IPS-NIHi7 (cell line): Measurements from ENCODE around the gene DICER1.

Experiments
- DNase-seq: peaks from one replicate; pipeline ENCODE4 v3.0.0; 2012; ENCODE audit warnings: mixed read lengths; ENCODE audit errors: extremely low spot score

Gene DICER1

DNA sequence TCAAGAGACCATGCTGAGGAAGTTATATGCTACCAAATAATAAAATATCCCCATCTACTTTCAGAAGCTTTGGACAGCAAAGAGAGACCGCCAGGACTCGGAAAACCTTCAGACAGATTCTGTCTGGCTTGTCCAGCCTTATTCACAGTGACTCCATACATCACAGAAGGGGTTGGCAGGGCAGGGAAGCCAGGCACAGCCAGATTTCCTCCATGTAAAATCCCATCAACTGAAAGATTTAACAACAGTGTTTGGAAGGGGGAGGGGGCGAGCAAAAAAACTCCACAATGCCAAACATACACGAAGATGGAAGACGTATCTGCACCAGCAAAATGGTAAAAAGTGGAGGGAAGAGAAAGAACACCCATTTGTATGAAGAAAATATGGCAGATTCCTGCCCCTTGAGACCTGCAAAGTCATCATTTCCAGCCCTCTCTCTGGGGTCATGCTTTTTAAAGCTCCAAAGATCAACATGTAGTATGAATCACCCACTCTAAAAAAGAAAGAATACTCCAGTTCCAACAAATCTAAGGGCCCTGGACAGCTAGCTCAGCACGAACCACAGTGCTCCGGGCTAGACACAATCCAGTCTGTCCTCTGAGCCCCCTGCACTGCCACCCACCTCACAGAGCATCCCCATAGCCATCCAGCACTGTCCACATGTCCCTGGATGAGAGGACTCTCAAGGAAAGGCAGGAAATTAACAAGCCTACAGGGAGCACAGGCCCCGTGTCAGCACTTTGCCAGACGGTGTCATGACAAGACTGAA, 116.4 kb downstream of the DICER1 start:
- DNase-seq, result no peak

DNA sequence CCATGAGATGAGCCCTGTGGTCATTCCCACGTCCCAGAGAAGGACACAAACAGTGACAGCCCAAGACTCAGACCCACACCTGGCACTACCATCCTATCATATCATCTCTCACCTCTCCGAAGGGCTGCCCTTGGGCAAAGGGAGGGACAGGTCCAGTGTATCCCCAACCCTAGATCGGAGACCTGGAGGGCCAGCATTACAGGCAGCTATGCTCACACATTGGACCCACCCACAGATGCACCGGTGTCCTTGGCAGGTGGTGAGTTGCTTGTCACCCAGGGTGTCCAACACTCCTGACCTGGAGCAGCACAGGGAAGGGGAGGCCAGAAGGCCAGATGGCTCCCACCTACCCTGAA, 117.4 kb downstream of the DICER1 start:
- no peak for DNase-seq

DNA sequence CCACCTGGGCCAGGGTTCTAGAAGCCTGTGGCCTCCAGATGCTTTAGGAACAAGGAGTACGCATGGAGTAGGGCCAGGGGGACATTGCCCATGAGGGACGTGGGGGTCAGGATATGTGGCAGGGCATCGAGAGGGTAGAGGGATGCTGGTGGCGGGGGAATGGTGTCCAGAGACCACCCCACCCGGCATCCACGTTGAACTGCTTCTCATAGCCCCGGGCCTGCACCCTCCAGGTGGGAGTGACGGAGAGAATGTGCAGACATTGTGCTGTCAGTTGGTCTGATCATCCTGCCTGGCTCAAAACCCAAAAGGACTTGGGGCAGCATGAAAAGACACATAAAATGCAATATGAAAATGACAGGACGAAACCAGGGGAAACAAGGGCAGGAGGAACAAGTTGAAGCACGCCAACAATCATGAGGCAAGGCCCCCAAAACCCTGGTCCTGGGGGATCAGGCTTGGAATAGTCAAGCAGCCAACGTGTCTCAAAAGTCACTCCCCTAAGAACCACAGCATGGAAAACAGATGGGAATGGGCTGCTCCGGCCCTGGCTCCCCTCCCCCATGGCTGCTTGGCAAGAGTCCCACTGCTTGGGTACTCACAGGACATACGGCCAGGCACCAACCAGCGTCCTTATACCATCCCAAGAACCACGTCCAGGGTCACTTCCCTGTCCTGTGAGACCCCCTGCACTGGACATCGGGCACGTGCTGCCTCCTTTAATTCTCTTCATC, 117.9 kb downstream of the DICER1 start:
- DNase-seq, result no peak

DNA sequence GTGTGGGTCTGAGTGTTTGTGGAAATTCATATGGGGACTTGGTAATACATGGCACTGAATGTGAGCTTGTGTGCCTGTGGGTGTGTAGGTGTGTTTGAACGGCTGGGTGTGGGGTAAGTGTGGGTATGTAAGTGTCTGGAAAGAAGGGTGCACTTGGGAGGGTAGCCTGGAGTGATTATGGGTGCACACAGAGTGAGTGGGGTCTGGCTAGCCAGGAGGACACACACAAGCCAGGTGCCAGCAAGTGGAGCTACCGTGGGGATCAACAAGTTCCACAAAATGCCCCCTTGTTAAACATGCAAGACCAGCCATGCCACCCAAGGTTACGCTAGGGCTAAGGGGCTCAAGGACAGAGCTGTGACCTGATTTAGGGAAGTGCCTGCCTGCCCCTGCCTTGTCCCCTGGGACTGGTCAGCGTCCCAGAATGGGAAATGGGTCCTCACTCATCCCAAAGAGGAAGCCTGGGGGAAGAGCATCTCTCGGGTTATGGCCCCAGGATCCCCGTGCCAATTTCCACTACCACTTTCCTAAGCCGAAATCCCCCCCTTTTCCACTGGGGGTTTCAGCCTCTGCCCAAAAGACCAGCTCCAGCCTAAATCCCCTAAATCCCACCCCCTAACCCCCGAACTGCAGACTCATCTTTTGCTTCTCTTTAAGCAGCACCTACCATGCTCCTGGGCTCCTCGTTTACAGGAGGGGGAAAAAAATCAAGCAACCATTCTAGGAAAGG, 118.6 kb downstream of the DICER1 start:
- DNase-seq, result no peak

DNA sequence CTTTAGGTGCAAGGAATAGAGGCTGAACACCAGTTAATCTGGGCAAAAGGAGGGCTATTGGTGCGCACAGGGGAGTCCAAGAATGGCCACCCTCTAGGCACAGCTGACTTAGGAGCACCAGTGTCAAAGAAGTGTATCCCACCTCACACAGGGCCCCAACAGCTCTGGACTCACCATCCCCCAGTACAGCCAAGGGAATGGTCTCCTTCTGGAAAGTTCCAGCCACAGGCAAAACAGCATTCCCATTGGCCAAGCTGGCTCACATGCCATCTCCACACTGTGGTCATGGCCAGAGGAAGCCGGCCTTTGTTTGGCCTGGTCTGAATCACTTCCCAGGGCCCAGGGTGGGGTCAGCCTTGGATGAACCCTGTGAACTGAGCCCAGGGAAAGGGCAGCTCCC, 120.1 kb downstream of the DICER1 start:
- no peak for DNase-seq
